ENCODE results near the gene SZRD1.
A peak's percentile ranks its signal among the peaks of the same experiment; 100 is the strongest.

Gene SZRD1

GRCh38 chr1:16367968-16368890 is 1.2 kb downstream of the SZRD1 start:
- peak; percentile 48 for DNase-seq

DNA sequence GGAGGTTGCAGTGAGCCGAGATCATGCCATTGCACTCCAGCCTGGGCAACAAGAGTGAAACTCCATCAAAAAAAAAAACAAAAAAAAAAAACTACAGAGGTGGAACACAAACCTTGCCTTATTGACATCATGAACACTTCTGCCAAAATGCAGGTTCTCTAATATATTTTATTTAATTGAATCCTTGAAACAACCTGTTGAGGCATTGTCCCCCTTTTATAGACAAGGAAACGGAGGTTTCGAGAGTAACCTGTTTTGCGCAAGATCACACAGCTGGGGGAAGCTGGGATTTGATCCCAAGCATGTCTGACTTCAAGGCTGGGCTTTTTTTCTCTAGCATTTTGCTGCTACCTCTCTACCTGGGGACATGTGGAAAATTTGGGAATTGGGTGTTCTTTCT is 2.8 kb downstream of the SZRD1 start:
- no peak for DNase-seq

- DNase-seq, result peak; percentile 61
These were observed 4.7 kb downstream of the SZRD1 start for GRCh38 chr1:16371725-16372124.

- no peak for DNase-seq
These were observed 5.7 kb downstream of the SZRD1 start for GRCh38 chr1:16372535-16373285.

- no peak for DNase-seq
These were observed 7.2 kb downstream of the SZRD1 start for GRCh38 chr1:16374266-16374665.

DNA sequence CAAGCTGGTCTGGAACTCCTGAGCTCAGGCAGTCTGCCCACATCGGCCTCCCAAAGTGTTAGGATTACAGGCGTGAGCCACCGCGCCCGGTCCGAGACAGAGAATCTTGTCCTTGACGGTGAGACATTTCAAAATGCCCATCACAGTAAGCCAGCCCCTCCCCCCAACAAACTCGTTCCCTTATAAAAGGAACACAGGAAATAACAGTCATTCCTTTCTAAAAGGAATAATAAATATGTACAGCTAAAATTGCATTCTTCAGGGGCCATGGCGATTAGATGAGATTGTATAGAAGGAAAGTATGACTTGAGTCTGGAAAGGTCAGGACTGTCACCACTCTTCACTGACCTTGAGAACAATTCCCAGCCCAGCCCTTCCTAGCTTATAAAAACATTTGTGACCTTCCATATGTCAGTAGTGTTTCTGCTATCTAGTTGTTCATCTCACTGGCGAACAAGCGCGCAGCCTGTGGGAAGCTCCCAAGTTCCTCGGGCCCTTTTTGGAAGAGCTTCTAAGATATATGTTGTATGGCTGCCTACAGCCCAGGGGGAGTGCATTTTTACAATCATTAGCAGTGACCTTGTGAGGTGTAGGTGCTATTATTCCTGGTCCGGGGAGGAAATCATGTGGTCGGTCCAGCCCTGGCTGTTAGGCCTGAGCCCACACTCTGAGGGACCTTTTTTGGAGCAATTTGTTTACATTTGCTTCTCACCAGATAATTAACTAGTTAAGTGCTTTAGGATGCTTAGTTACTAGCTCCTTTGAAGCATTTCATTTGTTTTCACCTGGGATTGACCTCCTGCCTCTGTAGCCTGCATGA is 8.7 kb downstream of the SZRD1 start:
- no peak for DNase-seq

GRCh38 chr1:16376971-16377370 is 9.9 kb downstream of the SZRD1 start:
- DNase-seq, result no peak

GRCh38 chr1:16378443-16378842 is 11.4 kb downstream of the SZRD1 start:
- DNase-seq, result no peak

- DNase-seq, result no peak
These were observed 13.8 kb downstream of the SZRD1 start for GRCh38 chr1:16380868-16381267.

DNA sequence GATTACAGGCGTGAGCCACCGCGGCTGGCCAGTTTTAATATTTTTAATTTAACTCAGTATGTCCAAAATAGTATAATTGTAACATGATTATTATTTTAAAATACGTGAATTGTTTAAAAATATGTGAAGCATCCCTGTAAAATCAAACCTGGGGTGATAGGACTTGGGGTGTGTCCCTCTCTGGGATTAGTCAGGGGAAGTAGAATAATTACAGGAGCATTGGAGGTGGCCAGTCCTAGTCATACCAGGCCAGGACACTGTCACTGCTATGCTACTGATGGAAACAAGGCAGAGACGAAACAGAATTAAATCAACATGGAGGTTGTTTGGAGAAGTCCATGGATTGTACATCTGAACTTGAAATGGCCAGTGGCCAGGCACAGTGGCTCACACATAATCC is 16.8 kb downstream of the SZRD1 start:
- DNase-seq, result no peak

- no peak for DNase-seq
These were observed 18.8 kb downstream of the SZRD1 start for GRCh38 chr1:16385659-16386453.

DNA sequence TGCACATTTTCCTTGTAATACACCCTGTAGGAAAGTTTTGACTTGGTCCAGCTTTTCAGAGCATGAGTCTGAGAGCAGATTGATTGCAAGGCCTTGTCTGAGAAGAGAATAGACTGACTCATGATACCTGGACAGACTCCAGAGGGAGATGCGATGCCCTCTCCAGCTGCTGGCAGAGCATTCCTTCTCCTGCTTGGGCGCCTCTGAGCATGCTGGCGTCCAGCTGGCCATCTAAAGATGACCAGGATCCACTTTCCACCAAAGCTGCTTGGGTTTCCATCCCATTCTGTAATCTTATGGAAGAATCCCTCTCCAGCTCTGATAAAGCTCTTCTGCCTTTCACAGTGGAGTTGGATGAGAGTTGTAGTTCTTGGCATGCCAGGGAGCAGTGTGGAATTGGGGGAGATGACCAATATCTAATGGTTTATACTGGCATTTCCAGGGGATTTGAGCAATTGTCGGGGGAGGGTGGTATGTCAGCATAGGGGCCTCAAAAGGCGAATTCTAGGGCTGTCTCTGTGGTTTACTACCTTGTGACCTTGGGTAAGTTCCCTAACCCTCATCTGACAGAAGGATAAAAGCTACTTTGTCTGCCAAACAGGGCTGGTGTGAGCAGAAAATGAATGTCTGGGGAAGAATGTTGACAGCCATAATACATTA is 19.5 kb downstream of the SZRD1 start:
- peak; percentile 42 for DNase-seq

DNA sequence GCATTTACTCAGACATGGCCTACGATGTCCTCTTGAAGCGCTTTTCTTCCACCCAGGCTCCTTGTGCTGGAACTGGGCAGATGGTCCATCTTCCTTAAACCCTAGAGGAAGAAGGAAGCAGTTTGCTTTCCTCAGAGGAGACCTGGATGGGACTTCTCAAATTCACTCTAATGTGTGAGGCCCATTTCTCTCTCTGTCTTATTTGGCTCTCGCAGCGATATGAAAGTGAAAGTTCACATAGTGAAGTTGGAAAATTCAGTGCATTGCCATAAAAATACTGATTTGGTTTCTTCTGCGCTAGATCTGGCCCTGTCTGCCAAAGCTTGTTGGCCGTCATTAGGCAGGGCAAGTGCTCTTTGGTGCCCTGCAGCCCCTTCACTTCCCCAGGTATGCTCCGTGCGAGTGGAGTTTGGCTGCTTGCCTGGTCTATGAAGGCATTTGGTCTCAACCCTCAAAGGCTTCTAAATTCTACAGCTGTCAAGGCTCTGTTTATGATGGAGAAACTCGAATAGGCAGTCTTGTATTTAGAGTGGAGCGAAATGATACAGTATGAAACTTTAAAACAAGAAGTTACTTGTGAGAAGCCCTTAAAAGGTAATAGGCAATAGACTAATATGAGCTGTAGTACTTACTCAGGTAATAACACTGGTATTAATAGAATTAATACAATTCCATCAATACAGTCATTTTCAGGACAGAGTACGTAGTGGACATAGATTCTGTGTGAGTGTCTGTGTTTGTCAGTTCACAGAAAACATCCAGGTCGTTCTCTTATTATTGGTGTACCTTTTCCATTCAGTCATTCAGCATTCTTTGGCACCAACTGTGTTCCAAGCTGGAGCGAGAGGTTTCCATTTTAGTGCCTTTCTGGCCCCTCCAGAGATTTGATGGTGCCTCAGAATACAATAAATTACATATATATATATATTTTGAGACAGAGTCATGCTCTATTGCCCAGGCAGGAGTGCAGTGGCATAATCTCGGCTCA is 20.5 kb downstream of the SZRD1 start:
- DNase-seq, result peak; percentile 22

- peak; percentile 50 for DNase-seq
These were observed 24.4 kb downstream of the SZRD1 start for GRCh38 chr1:16391411-16391810.

DNA sequence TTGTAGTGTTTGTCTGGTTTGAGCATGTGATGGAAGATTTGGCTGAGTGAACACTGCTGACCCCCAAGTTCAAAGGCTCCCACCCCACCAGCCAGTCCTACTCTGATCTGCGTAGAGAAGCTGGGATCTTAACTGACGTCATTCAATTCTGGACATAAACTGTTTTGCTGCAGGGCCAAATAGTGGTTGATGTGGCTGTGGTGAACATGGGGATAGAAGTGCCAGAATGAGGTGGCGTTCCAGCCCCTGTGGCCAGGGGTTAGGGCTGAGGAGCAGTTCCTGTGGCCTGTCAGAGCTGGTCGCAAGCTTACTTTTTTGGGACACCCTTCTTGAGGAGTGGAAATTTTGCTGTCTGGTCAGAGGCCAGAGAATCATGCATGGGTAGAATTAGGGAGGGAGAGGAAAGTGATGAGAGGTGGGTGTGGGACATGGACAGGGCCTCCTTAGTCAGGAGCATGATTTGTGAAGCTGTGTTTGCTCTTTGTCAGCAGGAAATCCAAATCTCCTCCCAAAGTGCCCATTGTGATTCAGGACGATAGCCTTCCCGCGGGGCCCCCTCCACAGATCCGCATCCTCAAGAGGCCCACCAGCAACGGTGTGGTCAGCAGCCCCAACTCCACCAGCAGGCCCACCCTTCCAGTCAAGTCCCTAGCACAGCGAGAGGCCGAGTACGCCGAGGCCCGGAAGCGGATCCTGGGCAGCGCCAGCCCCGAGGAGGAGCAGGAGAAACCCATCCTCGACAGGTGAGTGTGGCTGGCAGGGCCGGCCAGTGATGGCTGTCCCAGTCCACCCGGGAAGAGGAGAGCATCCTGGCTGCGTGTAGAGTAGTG is 25.9 kb downstream of the SZRD1 start:
- no peak for DNase-seq

- peak; percentile 32 for DNase-seq
These were observed 26.8 kb downstream of the SZRD1 start for GRCh38 chr1:16393570-16394521.

GRCh38 chr1:16394977-16395376 is 27.9 kb downstream of the SZRD1 start:
- DNase-seq, result no peak

DNA sequence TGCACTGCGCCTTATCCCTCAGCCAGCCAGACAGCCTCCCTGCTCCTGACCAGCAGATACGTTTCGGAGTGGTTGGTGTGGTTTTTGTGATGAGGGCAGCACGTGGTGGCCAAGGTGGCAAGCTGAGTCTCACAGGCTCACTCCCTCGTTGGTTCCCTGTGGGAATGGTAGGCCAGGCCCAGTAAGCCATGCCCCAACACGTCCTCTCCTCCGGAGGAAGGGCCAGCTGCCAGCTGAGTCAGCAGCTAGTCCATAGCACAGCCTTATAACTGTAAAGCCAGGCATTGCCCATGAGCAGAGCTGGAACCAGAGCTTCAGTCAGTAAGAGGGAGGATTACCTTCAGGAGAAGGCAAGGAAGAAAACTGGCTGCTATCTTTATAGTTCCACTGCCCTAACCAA is 29.5 kb downstream of the SZRD1 start:
- DNase-seq, result no peak
